Lung microvascular endothelial cell (primary cell): ENCODE data around the gene AHRR. TPM values are rescaled to one million over a fixed set of nuclear protein-coding genes. Genes with fewer than 3 reads are reported as not detected.
A peak's percentile ranks its signal among the peaks of the same experiment; 100 is the strongest.
"Not testable (repeated sequence)": the region's sequence is repeated elsewhere in the genome, so short reads cannot be mapped to it uniquely, and the experiment has no call there.

Experiments
- DNase-seq, 2 donors: peaks; one replicate each; pipeline versions ENCODE4 v3.0.0 to v3.0.0-alpha.2; 2010; ENCODE audit warnings: low read depth in 2 of 2
- total RNA-seq: library from RNA; depleted of rRNA; stranded (reverse); fragments of >200 nt; gene quantifications from 2 replicates; pipeline ENCODE4 v1.2.1, GENCODE V29; 2014

AHRR gene
- total RNA-seq, 1 donor from 2014 or later: 1.4 TPM

DNA sequence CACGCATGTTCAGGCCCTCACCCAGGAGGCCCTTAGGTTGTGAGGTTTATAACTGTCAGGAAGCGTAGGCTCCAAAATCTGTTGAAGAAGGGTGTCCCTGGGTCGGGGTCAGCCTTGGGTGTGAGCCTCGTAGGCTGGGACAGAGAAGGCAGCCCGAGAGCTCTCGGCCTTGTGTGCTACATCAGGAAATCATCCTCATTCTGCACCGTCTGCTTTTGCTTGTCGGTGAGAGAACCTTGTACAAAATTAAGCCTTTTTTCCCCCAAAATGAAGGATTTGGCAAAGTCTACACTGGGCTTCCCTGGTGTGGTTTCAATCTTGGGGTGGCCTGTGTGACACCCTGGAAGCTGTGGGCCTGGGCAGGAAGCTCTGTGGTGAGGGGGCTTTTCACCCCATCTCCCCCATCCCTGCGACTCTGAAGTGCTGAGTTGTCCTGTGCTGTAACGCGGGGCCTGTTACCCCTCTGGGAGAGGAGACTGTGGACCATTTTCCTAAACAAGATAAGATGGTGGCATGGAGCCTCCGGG is 55.3 kb downstream of the AHRR start:
- DNase-seq: no peak

DNA sequence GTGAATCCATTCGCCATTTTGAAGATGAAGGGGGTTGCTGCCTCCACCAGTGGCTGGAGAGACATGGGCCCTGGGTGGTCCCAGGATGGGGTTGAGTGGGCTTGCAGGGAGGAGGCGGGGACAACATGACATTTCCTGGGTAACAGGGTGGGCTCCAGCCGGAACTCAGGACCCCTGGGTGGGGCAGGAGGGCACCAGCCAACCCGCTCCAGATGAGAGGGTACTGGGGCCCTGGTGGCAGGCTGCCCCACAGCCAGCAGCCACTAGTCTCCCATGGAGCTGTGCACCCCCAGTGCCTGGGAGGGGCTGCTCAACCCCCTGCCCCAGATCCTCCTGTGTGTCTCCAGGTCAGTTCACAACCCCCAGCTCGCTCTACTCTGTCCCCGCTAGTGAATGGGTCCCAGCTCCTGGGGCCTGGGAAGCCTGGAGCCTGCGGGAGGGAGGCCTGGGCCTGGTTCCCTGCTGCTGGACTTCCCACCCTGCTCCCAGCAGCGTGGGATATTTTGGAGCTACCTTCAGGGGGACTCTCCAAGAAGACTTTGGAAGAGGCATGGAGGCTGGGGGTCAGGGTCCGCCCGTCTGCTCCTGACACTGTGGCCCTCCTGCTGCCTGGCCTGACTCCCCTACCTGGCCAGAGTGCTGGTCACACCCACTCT is 55.9 kb downstream of the AHRR start:
- DNase-seq: no peak

DNA sequence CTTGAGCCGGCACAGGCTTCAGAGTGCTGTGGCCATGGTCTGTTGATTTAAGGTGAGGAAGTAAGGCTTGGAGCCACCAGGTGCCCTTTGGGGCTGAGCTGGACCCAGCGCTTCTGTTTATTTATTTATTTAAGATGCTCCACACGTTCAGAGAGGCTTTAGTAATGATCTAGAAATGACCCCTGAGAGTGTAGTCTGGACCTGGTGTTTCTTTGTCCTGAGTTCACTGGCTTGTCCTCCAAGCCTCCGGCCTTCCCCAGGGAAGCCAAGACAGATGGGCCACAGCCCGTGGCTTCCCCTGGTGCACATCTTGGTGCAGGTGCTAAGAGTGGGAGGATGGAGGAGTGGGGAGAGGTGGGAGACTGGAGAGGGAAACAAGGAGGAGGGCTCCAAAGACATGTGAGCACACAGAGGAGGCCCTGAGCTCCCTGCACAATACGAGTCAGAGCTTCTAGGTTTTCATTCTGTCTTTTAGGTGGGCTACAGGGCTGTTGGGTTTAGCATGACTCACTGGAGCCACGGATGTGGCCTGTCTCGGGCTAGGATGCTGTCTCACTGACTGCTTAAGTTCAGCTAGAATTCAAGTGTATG is 56.9 kb downstream of the AHRR start:
- DNase-seq: peak in 1 of 2 donors; percentile 71

DNA sequence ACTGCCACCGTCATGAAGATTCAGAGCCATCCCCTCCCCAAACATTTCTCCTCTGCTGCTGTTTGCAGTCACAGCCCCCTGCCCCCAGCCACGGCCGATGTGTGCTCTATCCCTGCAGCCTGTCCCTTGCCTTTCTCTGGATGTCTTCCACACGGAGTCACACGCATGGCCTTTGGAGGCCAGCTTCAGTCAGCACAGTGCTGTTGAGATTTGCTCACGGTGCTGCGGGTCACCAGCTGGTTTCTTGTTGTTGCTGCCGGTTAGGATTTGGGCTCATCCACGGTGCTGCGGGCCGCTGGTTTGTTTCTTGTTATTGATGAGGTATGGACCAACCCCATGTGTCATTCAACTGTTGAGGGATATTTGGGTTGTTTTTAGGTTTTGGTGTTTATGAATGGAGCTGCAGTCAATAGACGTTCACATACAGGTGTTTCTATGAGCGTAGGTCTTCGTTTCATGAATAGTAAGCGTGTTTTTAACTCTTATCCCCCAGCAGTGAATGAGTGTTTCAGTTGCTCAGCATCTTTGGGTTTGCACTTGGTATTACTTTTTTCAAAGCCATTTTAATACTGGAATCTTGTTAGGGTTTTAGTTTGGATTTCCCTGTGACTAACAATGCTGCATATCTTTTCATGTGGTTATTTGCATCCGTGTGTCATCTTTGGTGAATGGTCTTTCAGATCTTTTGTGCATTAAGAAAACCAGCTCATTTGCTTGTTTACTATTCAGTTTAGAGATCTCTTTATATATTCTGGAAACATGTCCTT is 57.6 kb downstream of the AHRR start:
- DNase-seq: no peak

DNA sequence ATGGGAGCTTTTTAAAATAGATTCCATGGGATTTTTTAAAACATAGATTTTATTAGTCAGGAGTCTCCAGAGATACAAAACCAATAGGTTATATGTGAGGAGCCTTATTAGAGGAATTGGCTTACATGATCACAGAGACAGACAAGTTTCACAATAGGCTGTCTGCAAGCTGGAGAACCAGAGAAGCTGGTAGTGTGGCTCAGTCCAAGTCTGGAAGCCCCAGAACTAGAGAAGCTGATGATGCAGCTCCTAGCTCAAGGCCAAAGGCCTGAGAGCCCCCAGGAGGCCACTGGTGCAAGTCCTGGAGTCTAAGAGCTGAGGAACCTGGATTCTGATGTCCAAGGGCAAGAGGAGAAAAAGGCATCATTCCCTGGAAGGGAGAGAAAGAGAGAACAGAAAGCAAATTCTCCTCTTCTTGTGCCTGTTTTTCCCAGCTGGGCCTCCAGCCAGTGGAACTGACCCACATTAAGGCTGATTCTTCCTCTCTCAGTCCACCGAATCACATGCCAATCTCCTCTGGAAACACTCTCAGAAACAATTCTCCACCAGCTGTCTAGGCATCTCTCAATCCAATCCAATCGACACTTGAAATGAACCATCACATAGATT is 59.3 kb downstream of the AHRR start:
- peak in 1 of 2 donors; percentile 33 for DNase-seq

DNA sequence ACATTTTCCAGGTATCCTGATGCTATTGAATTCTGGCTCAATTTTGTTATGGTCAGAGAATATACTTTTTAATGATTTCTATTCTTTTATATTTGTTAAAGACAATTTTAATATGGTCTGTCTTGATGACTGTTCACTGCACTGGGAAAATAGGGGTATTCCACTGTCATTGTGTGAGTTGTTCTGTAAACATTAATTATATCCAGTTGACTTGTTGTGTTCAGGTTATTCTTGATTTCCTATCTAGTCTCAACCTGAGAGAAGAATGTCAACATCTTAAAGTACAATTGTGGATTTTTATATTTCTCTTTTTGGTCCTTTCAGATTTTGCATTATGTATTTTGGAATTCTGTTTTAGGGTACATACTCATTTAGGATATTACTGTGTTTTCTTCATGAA is 61.6 kb downstream of the AHRR start:
- DNase-seq: no peak

DNA sequence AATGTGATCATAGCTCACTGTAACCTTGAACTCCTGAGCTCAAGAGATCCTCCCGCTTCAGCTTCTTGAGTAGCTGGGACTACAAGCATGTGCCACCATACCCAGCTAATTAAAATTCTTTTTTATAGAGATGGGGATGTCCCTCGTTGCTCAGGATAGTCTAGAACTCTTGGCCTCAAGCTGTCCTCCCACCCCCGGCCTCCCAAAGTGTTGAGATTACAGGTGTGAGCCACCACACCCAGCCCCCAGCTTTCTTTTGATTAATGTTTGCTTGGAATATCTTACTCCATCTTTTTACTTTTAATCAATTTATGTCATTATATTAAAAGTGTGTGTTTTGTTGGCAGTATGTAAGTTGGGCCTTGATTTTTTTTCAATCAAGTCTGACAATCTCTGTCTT is 62.1 kb downstream of the AHRR start:
- DNase-seq: no peak

DNA sequence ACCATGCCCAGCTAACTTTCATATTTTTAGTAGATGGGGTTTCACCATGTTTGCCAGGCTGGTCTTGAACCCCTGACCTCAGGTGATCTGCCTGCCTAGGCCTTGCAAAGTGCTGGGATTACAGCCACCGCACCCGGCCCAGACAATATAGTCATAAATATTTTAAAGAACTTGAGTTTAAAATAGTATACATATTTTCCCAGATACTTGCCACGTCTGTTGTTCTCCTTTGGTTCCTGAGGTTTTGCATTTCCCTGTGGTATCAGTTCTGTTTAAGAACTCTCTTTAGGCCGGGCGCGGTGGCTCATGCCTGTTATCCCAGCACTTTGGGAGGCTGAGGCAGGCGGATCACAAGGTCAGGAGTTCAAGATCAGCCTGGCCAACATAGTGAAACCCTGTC is 63.1 kb downstream of the AHRR start:
- not testable (repeated sequence) for DNase-seq

DNA sequence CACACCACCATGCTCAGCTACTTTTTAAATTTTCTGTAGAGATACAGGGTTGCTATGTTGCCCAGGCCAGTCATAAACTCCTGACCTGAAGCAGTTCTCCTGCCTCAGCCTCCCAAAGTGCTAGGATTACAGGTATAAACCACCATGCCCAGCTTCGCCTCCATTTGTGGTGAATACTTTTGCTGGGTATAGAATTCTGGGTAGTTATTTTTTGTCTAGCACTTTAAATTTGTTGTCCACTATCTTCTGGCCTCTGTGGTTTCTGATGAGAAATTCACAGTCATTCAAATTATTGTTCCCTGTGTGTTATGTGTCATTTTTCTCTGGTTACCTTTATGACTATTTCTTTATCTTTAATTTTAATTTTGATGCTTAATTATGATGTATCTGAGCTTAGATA is 63.8 kb downstream of the AHRR start:
- DNase-seq: no peak

DNA sequence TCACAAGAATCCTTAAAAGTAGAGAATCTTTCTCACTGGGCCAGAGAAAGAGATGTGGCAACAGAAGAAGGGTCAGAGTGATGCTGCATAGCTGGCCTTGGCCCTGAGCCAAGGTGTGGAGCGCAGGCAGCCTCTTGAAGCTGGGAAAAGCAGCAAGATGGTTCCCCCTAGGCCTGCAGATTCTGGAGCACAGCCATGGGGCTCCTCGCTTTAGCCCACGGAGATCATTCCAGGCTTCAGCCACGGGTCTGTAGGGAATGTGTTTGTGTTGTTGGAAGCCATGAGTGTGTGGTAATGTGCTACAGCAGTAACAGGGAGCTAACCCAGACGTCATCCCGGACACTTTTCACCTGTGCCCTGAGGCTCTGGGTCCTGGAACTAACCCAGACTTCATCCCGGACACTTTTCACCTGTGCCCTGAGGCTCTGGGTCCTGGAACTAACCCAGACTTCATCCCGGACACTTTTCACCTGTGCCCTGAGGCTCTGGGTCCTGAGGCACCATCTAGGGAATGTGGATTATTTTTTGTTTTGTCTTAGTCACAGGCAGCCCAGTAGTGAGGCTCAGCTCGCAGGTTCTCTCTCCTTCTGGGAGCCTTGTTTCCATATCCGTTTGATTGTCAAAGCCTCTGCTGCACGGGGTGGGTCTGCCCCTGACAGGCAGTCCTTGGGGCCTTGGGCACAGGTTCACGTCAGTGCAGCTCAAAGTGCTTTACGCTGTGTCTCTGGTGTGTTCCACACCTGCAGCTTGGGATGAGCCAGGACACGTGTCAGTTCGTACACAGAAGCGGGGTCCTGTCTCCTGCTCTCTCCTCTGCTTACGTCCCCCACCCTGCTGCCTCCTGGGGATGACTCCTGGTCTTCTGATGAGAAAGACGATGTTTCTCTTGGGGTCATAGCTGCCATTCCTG is 65.2 kb downstream of the AHRR start:
- DNase-seq: no peak

DNA sequence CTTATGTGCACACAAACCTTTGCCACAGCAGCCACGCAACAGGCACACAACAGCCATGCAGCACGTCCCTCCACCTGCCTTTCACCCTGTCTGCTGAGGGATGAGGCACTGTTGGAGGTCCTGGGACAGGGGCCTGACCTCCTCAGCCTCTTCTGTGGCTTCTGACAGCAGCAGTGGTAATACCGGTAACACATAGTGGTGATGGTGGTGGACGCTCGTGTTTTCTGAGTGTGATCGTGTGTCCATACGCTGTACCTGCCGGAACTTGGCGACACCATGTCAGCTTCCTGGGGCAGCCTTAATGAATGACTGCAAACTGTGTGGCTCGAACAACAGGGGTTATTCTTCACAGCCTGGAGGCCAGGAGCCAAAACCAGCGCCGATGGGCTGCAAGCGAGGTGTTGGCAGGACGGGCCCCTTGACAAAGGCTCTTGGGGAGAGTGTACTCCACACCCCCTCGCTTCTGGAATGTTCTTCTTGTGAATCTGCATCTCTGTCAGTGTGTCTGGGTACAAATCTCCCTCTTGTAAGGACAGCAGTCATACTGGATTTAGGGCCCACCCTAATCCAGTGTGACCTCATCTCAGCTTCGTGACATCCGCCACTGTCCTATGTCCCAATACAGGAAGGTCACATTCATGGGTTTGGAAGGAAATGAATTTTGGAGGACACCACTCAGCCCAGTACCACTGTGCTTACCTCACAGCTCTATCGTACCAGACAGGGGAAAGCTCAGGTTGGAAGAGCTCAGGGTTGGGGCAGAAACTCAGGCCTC is 66.2 kb downstream of the AHRR start:
- no peak for DNase-seq

DNA sequence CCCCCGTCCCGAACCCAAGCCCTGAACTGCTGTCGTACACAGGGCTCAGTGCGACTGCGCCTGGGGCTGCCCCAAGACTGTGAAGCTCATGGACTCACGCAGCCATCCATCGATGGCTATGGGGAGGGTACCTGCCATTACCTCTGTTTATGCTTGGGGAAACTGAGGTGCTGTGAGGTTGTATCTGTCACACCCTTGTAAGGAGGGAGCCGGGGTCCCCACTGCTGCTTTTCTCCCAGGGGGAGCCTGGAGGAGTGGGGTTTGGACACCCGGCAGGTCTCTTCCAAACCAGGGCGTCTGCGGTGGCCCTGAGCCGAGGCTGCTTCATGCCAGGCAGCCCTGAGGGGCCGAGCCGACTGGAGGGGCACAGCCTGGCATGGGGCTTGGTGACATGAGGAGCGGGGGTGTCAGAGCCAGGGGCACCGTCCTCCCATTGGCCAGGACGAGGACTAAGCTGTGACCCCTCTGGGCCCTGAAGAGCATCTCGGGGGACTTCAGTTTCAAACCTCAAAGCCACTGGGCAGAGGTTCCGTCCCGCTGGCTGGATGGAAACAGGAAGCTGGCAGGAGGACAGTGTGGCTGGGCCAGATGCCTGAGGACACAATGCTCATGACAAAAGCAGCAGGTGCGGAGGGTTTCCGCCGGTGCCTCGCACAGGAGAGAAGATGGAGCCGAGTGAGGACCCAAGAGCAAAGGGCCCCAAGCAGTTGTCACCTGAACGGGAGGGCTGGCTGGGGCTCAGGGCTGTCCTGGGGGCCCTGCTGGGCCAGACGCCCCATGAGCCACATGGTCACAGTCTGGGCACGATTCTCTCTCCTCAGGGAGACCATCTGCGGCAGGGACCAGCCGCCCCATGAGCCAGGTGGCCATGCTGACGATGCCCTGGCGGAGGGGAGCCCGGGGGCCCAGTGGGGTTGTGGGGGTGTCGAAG is 67.0 kb downstream of the AHRR start:
- DNase-seq: peak in 1 of 2 donors; percentile 77

DNA sequence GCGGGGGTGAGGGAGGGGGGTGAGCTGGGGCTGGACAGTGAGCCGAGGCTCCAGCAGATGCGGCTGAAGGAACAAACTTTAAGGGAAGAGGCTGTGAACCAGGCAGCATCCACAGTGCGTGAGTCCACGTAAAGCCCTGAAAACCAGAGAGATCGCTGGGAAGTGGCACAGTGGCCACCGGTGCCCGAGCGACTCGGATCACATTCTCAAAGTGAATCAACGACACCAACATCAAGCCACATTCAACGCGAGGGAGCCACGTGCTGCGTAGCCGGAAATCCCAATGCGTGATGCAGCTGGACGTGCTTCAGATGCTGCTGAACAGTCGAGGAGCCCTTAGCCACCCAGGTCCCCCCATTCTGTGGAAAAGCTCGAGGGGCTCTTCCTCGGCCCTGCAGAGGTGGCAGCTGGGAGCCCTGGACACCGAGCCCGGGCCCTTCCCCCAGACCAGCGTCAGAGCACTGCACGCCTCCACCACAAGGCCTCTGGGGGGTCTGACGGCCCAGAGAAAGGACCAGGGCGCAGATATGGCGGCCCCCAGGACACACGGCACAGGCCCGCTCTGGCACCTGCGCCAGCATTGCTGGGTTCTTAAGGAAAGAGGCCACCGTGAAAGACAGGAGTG is 67.8 kb downstream of the AHRR start:
- DNase-seq: no peak

DNA sequence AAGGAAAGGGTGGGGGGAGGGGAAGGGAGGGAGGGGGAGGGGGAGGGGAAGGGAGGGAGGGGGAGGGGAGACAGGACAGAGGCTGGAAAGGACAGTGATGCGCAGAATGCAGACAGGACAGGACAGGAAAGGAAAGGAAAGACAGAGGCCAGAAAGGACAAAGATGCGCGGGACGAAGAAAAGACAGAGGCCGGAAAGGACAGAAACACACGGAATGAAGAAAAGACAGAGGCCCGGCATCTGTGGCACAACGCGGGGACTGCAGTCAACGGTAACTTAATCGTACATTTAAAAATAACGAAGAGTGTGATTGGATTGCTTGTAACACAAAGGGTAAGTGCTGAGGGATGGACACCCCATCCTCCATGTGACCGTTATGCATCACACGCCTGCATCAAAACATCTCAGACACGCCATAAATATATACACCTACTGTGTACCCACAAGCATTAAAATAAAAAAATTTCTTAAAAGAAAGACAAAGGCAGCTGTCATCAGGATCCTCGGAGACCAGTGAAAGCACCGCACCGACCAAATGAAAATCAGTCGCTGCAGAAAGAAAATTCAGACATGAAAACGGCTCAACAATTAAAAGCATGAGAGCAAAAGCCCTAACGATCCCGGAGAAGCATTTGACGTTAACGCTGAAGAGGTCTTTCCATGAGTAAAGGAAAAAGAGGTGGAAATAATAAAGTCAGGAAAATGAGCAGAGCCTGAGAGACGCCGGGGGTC is 68.5 kb downstream of the AHRR start:
- peak in 1 of 2 donors; percentile 44 for DNase-seq

DNA sequence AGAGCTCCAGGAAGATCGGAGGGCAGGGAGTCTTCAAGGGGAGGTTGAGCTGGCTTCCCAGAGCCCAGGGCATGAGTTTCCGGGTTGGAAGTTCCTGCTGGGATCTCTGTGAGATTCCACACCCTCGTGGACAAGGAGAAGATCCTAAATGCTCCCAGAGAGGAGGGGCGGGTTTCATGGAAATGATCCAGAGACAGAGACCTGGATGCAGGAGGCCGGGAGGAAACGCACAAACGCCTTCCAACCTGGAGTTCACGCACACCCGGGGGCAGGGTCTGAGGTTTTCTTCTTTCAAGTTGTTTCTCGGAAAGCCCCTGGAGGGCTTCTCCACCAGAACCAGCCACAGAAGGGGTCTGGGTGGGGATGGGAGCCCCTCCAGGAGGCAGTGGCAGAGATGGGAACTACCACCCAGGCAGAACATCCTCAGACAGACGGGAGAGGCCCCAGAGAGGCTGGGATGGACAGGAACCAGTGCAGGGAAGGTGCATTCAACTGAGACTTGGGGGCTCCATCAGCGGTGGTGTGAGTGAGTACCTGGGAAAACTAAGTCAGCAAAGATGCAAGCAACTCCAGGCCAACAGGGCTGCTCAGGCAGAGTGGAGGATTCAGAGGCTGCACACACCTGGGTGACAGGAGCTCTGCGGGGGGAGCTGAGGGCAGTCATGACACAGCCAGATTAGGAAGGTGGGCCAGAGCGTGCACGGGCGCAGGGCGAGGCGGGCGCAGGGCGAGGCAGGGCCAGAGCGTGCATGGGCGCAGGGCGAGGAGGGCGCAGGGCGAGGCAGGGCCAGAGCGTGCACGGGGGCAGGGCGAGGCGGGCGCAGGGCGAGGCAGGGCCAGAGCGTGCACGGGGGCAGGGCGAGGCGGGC is 69.3 kb downstream of the AHRR start:
- DNase-seq: no peak

DNA sequence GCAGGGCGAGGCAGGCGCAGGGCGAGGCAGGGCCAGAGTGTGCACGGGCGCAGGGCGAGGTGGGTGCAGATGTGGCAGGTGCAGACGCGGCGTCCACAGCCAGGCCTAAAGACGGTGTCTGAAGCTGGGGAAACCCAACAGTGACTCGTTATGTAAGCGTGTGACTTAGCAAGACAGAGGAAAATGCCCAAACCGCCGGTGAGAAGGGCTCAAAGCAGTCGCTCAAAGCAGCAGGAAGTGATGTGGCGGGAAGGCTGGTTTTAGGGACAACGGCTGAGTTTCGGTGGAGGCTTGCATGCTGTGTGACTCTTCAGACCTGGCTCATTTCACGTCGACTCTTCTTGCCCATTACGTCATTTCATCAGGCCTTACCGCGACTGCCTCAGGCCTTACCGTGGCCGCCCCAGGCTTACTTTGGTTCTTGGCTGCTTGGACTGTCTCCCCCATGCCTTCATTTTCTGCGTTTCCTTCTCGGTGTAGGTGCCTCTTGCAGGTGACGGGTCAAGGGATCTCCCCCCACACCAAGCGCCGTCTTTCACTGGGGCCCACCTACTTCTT is 71.0 kb downstream of the AHRR start:
- no peak for DNase-seq

DNA sequence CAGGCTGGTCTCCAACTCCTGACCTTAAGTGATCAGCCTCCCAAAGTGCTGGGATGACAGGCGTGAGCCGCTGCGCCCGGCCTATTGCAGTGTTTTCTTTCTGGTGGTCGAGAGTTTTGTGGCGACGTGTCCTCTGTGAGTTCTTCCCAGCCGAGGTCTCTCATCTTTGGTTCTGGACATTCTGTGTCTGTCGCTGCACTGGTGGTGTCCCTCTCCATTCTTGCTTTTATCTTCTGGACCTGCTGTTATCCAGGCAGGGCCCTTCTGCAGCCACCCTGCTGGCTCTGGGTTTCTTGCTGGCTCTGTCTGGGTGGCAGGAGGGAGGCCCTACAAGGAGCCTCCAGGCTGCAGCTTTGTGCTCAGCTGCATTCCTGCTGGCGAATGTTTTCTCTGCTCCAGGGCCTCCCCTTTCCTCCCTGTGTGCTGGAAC is 72.3 kb downstream of the AHRR start:
- no peak for DNase-seq
